ENCODE data around the gene LHX5.

Gene LHX5

GRCh38 chr12:113477171-113477841, 5.6 kb upstream of the LHX5 start:
- DNase-seq: no peak

GRCh38 chr12:113476176-113476986, 4.7 kb upstream of the LHX5 start:
- no peak for DNase-seq

GRCh38 chr12:113475451-113476175, 3.9 kb upstream of the LHX5 start:
- no peak for DNase-seq

- no peak for DNase-seq
Observed at GRCh38 chr12:113474635-113475436, 3.2 kb upstream of the LHX5 start.

GRCh38 chr12:113473942-113474341, 2.3 kb upstream of the LHX5 start:
- DNase-seq: no peak

GRCh38 chr12:113473400-113473799, 1.7 kb upstream of the LHX5 start:
- no peak for DNase-seq

- no peak for DNase-seq
Observed at GRCh38 chr12:113472191-113473121, 785 bp upstream of the LHX5 start.

- no peak for DNase-seq
Observed at GRCh38 chr12:113470871-113471618, 626 bp downstream of the LHX5 start.

GRCh38 chr12:113469949-113470743, 1.5 kb downstream of the LHX5 start:
- DNase-seq: no peak

- DNase-seq: no peak
Observed at GRCh38 chr12:113469224-113469948, 2.3 kb downstream of the LHX5 start.

GRCh38 chr12:113468365-113469223, 3.1 kb downstream of the LHX5 start:
- DNase-seq: no peak

GRCh38 chr12:113467502-113468364, 3.9 kb downstream of the LHX5 start:
- DNase-seq: no peak

- DNase-seq: no peak
Observed at GRCh38 chr12:113467142-113467501, 4.5 kb downstream of the LHX5 start.

GRCh38 chr12:113466454-113467141, 5.1 kb downstream of the LHX5 start:
- DNase-seq: no peak

- no peak for DNase-seq
Observed at GRCh38 chr12:113465808-113466453, 5.7 kb downstream of the LHX5 start.
